ENCODE measurements around the gene ATP8A2.
"Not testable (repeated sequence)": the region's sequence is repeated elsewhere in the genome, so short reads cannot be mapped to it uniquely, and the experiment has no call there.

Gene ATP8A2

GRCh38 chr13:25529425-25529824 lies 157.7 kb downstream of the ATP8A2 start:
- TF ChIP-seq CTCF (IDR thresholded peaks at IDR 0.05; ENCODE audit: low read depth, low read length): no peak
- H3K4me3 ChIP-seq (ENCODE audit: low read depth, low read length): no peak overlapping the region

GRCh38 chr13:25538276-25538675 lies 166.5 kb downstream of the ATP8A2 start:
- TF ChIP-seq CTCF (IDR thresholded peaks at IDR 0.05; ENCODE audit: low read depth, low read length): no peak

GRCh38 chr13:25541434-25542123 lies 169.8 kb downstream of the ATP8A2 start:
- H3K4me3 ChIP-seq (ENCODE audit: low read depth, low read length): no peak overlapping the region
- no peak for TF ChIP-seq CTCF (IDR thresholded peaks at IDR 0.05; ENCODE audit: low read depth, low read length)

More at GRCh38 chr13:25538276-25538675, 166.5 kb downstream of the ATP8A2 start:
- no peak overlapping the region for H3K4me3 ChIP-seq (ENCODE audit: low read depth, low read length)

- not testable (repeated sequence) for H3K4me3 ChIP-seq (ENCODE audit: low read depth, low read length)
These were observed 177.2 kb downstream of the ATP8A2 start for GRCh38 chr13:25548991-25549390.

GRCh38 chr13:25561812-25562211 lies 190.0 kb downstream of the ATP8A2 start:
- no peak overlapping the region for H3K4me3 ChIP-seq (ENCODE audit: low read depth, low read length)
- TF ChIP-seq CTCF (IDR thresholded peaks at IDR 0.05; ENCODE audit: low read depth, low read length): no peak

GRCh38 chr13:25570185-25570584 lies 198.4 kb downstream of the ATP8A2 start:
- H3K4me3 ChIP-seq (ENCODE audit: low read depth, low read length): no peak overlapping the region
- TF ChIP-seq CTCF (IDR thresholded peaks at IDR 0.05; ENCODE audit: low read depth, low read length): no peak

- no peak overlapping the region for H3K4me3 ChIP-seq (ENCODE audit: low read depth, low read length)
- no peak for TF ChIP-seq CTCF (IDR thresholded peaks at IDR 0.05; ENCODE audit: low read depth, low read length)
These were observed 199.5 kb downstream of the ATP8A2 start for GRCh38 chr13:25571237-25571636.

- H3K4me3 ChIP-seq (ENCODE audit: low read depth, low read length): not testable (repeated sequence)
These were observed 200.4 kb downstream of the ATP8A2 start for GRCh38 chr13:25572171-25572570.

All from WI38 (cell line).